Neuronal stem cell (in vitro differentiated cells): ENCODE data around the gene INVS.
"Not testable (repeated sequence)": the region's sequence is repeated elsewhere in the genome, so short reads cannot be mapped to it uniquely, and the experiment has no call there.

ENCODE experiments used
- DNase-seq: peaks from one replicate; pipeline ENCODE4 v3.0.0-alpha.2; 2013; ENCODE audit warnings: low spot score
- H2AFZ ChIP-seq: one replicate; pipeline ENCODE4 v1.6.1; 2013; ENCODE audit warnings: mild to moderate bottlenecking, low read length, inconsistent platforms
- H2AK5ac ChIP-seq: 2 replicates; pipeline ENCODE4 v1.6.1; 2013; ENCODE audit warnings: low read depth, mild to moderate bottlenecking, inconsistent platforms, low read length, moderate library complexity, mixed read lengths
- H2BK120ac ChIP-seq: 2 replicates; pipeline ENCODE4 v1.6.1; 2013; ENCODE audit warnings: low read depth, mild to moderate bottlenecking, inconsistent platforms, low read length, moderate library complexity, mixed read lengths
- H2BK12ac ChIP-seq: one replicate; pipeline ENCODE4 v1.6.1; 2013; ENCODE audit warnings: low read length, inconsistent platforms
- H2BK15ac ChIP-seq: 2 replicates; pipeline ENCODE4 v1.6.1; 2013; ENCODE audit warnings: mild to moderate bottlenecking, low read length, inconsistent platforms, mixed read lengths
- H2BK5ac ChIP-seq: one replicate; pipeline ENCODE4 v1.6.1; 2013; ENCODE audit warnings: inconsistent platforms, mild to moderate bottlenecking, low read length, moderate library complexity
- H3K14ac ChIP-seq: one replicate; pipeline ENCODE4 v1.6.1; 2013; ENCODE audit warnings: low read length, inconsistent platforms
- H3K18ac ChIP-seq: 2 replicates; pipeline ENCODE4 v1.6.1; 2013; ENCODE audit warnings: low read length, inconsistent platforms
- H3K23ac ChIP-seq: 2 replicates; pipeline ENCODE4 v1.6.1; 2013; ENCODE audit warnings: low read depth, mild to moderate bottlenecking, mixed read lengths, low read length, inconsistent platforms; ENCODE audit not compliant: poor library complexity
- H3K27ac ChIP-seq: replicated peaks from 3 replicates; pipeline ENCODE4 v1.5.1; 2013; ENCODE audit warnings: low read length, inconsistent platforms
- H3K27me3 ChIP-seq, 3 experiments: 2 replicates each; pipeline ENCODE4 v1.6.1; 2013; ENCODE audit warnings: low read length in 3 of 3, mild to moderate bottlenecking in 2 of 3, inconsistent platforms in 1 of 3, low read depth in 1 of 3, mixed read lengths in 1 of 3, moderate library complexity in 1 of 3; ENCODE audit not compliant: control insufficient read depth in 3 of 3, insufficient read depth in 3 of 3
- H3K36me3 ChIP-seq, 2 donors: replicated peaks in 1 of 2; 2 replicates each; pipeline ENCODE4 v1.6.1; 2013; ENCODE audit warnings: low read length in 2 of 2; ENCODE audit not compliant: control insufficient read depth in 2 of 2, insufficient read depth in 2 of 2
- H3K4ac ChIP-seq: 2 replicates; pipeline ENCODE4 v1.6.1; 2013; ENCODE audit warnings: inconsistent platforms, mild to moderate bottlenecking, low read length, moderate library complexity
- H3K4me1 ChIP-seq, 2 donors: 1 replicate in 1 of 2; 2 replicates in 1 of 2; pipeline ENCODE4 v1.6.1; 2013; ENCODE audit warnings: low read length in 2 of 2, low read depth in 1 of 2; ENCODE audit not compliant: control insufficient read depth in 2 of 2, insufficient read depth in 1 of 2
- H3K4me2 ChIP-seq: one replicate; pipeline ENCODE4 v1.6.1; 2013; ENCODE audit warnings: mild to moderate bottlenecking, low read length, inconsistent platforms; ENCODE audit not compliant: insufficient read depth, poor library complexity, severe bottlenecking
- H3K4me3 ChIP-seq, 2 donors: 2 replicates each; pipeline ENCODE4 v1.5.1; 2013; ENCODE audit warnings: low read length in 2 of 2, mild to moderate bottlenecking in 2 of 2, inconsistent platforms in 1 of 2, moderate library complexity in 1 of 2
- H3K79me1 ChIP-seq: one replicate; pipeline ENCODE4 v1.6.1; 2013; ENCODE audit warnings: low read depth, mild to moderate bottlenecking, inconsistent platforms, low read length, moderate library complexity
- H3K9ac ChIP-seq: one replicate; pipeline ENCODE4 v1.6.1; 2013; ENCODE audit warnings: mild to moderate bottlenecking, low read depth, low read length, inconsistent platforms; ENCODE audit not compliant: poor library complexity
- H3K9me3 ChIP-seq, 2 donors: replicated peaks in 1 of 2; 2 replicates each; pipeline versions ENCODE3 to v1.6.1; 2013; ENCODE audit warnings: low read length in 2 of 2, mild to moderate bottlenecking in 2 of 2, inconsistent platforms in 1 of 2, low read depth in 1 of 2, mixed read lengths in 1 of 2, moderate library complexity in 1 of 2; ENCODE audit not compliant: control insufficient read depth in 2 of 2, insufficient read depth in 1 of 2
- H4K8ac ChIP-seq: one replicate; pipeline ENCODE4 v1.6.1; 2013; ENCODE audit warnings: low read depth, mild to moderate bottlenecking, inconsistent platforms, low read length, moderate library complexity
- H4K91ac ChIP-seq: one replicate; pipeline ENCODE4 v1.6.1; 2013; ENCODE audit warnings: low read length, low read depth, mild to moderate bottlenecking, inconsistent platforms; ENCODE audit not compliant: poor library complexity
- WGBS, 2 donors: extraction: QIAGEN DNeasy Blood & Tissue Kit; methylation state at CpG; one replicate each; pipeline ENCODE4 v1.1.7; 2013; ENCODE audit warnings: missing lambda C conversion rate in 2 of 2, mixed read lengths in 1 of 2; ENCODE audit not compliant: insufficient read length in 2 of 2, insufficient replicate concordance in 1 of 2; ENCODE audit errors: extremely low coverage in 2 of 2; 5-methylcytosine and 5-hydroxymethylcytosine counted together

Gene INVS

DNA sequence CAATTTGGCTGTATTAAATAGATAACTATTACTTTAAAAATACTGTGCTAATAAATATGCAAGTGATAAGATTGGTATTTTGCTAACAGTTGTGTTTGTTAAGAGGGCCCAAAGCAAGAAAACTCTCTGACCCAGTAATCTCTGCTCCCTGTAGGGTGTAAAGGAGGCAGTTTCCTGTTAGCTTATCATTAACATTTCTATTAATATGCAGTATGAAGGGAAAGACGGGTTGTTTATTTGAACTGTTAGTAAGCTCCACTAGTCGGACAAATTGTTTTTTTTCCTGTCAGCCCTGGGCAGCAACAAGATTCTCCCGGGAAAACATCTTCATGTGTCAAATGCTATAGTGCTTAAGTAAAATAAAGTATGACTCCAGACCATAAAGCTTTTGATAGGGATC, 35.9 kb upstream of the INVS start:
- WGBS, 2 donors = no CpG with 5 or more reads among the region's 3 CpGs

DNA sequence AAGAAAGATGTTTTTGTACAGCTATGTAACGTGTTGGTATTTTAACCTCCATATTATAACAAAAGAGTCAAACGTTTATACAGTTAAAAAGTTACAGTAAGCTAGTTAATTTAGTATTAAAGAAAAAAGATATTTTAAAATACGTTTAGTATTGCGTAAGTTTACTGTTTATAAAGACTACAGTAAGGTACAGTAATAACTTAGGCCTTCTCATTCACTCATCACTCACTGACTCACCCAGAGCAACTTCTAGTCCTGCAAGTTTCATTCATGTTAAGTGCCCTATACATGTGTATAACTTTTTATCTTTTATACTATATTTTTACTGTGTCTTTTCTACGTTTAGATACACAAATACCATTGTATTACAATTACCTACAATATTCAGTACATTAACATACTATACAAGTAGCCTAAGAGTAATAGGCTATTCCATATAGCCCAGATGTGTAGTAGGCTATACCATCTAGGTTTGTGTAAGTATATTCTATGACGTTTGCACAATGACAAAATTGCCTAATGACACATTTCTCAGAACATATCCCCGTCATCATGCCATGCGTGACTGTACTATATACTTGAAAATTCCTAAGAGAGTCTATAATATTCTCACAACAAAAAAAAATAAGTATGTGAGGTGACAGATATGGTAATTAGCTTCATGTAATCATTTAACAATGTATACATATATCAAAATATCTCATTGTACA, 34.0 kb upstream of the INVS start:
- DNase-seq = no peak
- H4K91ac ChIP-seq = no peak overlapping the region
- no peak overlapping the region for H2BK120ac ChIP-seq
- no peak overlapping the region for H3K4me3 ChIP-seq
- no peak overlapping the region for H4K8ac ChIP-seq
- H3K79me1 ChIP-seq = no peaks in the 10 kb centered on the region
- no peak overlapping the region for H3K4me2 ChIP-seq
- no peak overlapping the region for H3K9ac ChIP-seq
- 100% methylated on average over 2 of the region's 8 CpGs; no CpG with 5 or more reads in 1 of the 2 donors for WGBS, 2 donors
- no peak overlapping the region for H3K4ac ChIP-seq
- no peak overlapping the region for H3K23ac ChIP-seq
- H3K14ac ChIP-seq = no peak overlapping the region
- no peak overlapping the region for H2AFZ ChIP-seq
- no peaks in the 10 kb centered on the region for H3K4me1 ChIP-seq
- H3K36me3 ChIP-seq = no peaks in the 10 kb centered on the region
- H2BK12ac ChIP-seq = no peak overlapping the region
- H2BK15ac ChIP-seq = no peak overlapping the region
- H3K27ac ChIP-seq = no peak overlapping the region
- H3K9me3 ChIP-seq = peaks cover 0 to 3% of the 10 kb centered on the region in 2 donors
- no peaks in the 10 kb centered on the region for H3K27me3 ChIP-seq
- H2AK5ac ChIP-seq = no peak overlapping the region
- no peak overlapping the region for H2BK5ac ChIP-seq
- no peak overlapping the region for H3K18ac ChIP-seq

More for the DNA sequence above, 35.9 kb upstream of the INVS start:
- Histone ChIP-seq H3K14ac (no peak overlapping the region), H3K36me3 (peaks cover 0 to 14% of the 10 kb centered on the region in 2 donors), H2AK5ac (no peak overlapping the region), H2BK12ac (no peak overlapping the region), H3K4me3 (no peak overlapping the region), H4K8ac (no peak overlapping the region), H2BK5ac (no peak overlapping the region), H3K79me1 (no peaks in the 10 kb centered on the region), H2BK120ac (no peak overlapping the region), H3K4ac (no peak overlapping the region), H3K4me2 (no peak overlapping the region), H4K91ac (no peak overlapping the region), H2BK15ac (no peak overlapping the region), H2AFZ (no peak overlapping the region), H3K4me1 (no peaks in the 10 kb centered on the region), H3K27ac (no peak overlapping the region), H3K23ac (no peak overlapping the region), H3K27me3 (no peaks in the 10 kb centered on the region), H3K9ac (no peak overlapping the region), H3K18ac (no peak overlapping the region), H3K9me3 (peaks cover 0 to 3% of the 10 kb centered on the region in 2 donors)
- no peak for DNase-seq

DNA sequence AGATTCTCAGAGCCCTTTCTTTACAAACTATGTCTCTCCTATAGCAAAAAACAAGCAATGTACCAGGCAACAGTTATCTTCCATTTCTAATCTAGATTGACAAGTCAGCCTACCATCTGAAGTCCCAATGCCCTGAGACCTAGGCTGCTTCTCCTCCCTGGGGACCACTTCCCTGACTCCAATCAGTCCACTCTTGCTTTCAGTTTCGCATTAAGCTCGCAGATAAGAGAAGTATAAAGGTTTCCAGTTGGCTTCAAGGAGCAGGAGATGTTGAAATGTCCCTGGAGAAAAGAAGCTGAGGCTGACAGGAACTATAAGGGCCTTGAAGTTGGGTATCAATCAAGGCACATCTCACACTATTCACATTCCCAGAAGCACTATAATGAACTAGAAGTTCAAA, 32.5 kb upstream of the INVS start:
- Histone ChIP-seq H3K4me3 (no peak overlapping the region), H3K27me3 (no peaks in the 10 kb centered on the region), H2AFZ (no peak overlapping the region), H2BK15ac (no peak overlapping the region), H3K79me1 (no peaks in the 10 kb centered on the region), H3K14ac (no peak overlapping the region), H3K36me3 (no peaks in the 10 kb centered on the region), H3K18ac (no peak overlapping the region), H3K4me1 (no peaks in the 10 kb centered on the region), H3K27ac (no peak overlapping the region), H2BK5ac (no peak overlapping the region), H4K91ac (no peak overlapping the region), H3K9ac (no peak overlapping the region), H2BK120ac (no peak overlapping the region), H2BK12ac (no peak overlapping the region), H3K4ac (no peak overlapping the region), H4K8ac (no peak overlapping the region), H3K4me2 (no peak overlapping the region), H2AK5ac (no peak overlapping the region), H3K23ac (no peak overlapping the region), H3K9me3 (peaks cover 0 to 3% of the 10 kb centered on the region in 2 donors)
- DNase-seq = no peak
- no CpG with 5 or more reads among the region's 2 CpGs for WGBS, 2 donors

DNA sequence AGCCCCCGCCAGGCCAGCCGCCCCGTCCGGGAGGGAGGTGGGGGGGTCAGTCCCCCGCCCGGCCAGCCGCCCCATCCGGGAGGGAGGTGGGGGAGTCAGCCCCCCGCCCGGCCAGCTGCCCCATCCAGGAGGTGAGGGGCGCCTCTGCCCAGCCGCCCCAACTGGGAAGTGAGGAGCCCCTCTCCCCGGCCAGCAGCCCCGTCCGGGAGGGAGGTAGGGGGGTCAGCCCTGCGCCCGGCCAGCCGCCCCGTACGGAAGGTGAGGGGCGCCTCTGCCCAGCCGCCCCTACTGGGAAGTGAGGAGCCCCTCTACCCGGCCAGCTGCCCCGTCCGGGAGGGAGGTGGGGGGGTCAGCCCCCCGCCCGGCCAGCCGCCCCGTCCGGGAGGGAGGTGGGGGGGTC, 31.1 kb upstream of the INVS start:
- H3K23ac ChIP-seq, H2AK5ac ChIP-seq, H3K4me2 ChIP-seq, H3K14ac ChIP-seq, H3K27me3 ChIP-seq, H3K18ac ChIP-seq, H4K8ac ChIP-seq, H2BK120ac ChIP-seq, H2BK15ac ChIP-seq, H3K36me3 ChIP-seq, H2AFZ ChIP-seq, H3K4me1 ChIP-seq, H3K27ac ChIP-seq, H4K91ac ChIP-seq, H3K9ac ChIP-seq, H3K9me3 ChIP-seq, H2BK12ac ChIP-seq, H3K79me1 ChIP-seq, H3K4ac ChIP-seq, DNase-seq, H2BK5ac ChIP-seq, H3K4me3 ChIP-seq: not testable (repeated sequence)
- WGBS, 2 donors = no CpG with 5 or more reads among the region's 30 CpGs
